NCI-H82 treated with DMSO at 0.1 percent for 48 hours (cell line): Measurements from ENCODE around the gene CCNK.

Source experiments
- DNase-seq: peaks from one replicate; lab custom pipeline; 2025; ENCODE audit not compliant: unreplicated experiment; lab: John Stamatoyannopoulos, UW

Gene CCNK

GRCh38 chr14:99505089-99505488 lies 23.9 kb downstream of the CCNK start:
- DNase-seq: no peak

GRCh38 chr14:99506276-99506675 lies 25.1 kb downstream of the CCNK start:
- no peak for DNase-seq

- no peak for DNase-seq
Observed at GRCh38 chr14:99507860-99508640, 26.8 kb downstream of the CCNK start.

GRCh38 chr14:99508896-99509629 lies 27.9 kb downstream of the CCNK start:
- DNase-seq: no peak

- DNase-seq: no peak
Observed at GRCh38 chr14:99509871-99510555, 28.8 kb downstream of the CCNK start.

- no peak for DNase-seq
Observed at GRCh38 chr14:99510556-99511139, 29.4 kb downstream of the CCNK start.

- no peak for DNase-seq
Observed at GRCh38 chr14:99511421-99512109, 30.4 kb downstream of the CCNK start.

GRCh38 chr14:99512110-99512449 lies 30.9 kb downstream of the CCNK start:
- no peak for DNase-seq

GRCh38 chr14:99512571-99513182 lies 31.5 kb downstream of the CCNK start:
- DNase-seq: no peak

- DNase-seq: no peak
Observed at GRCh38 chr14:99513183-99513694, 32.0 kb downstream of the CCNK start.

GRCh38 chr14:99513946-99514551 lies 32.8 kb downstream of the CCNK start:
- DNase-seq: no peak

GRCh38 chr14:99514552-99515300 lies 33.5 kb downstream of the CCNK start:
- no peak for DNase-seq

- no peak for DNase-seq
Observed at GRCh38 chr14:99515301-99516155, 34.3 kb downstream of the CCNK start.

GRCh38 chr14:99516156-99516870 lies 35.1 kb downstream of the CCNK start:
- no peak for DNase-seq

GRCh38 chr14:99516871-99517642 lies 35.8 kb downstream of the CCNK start:
- DNase-seq: no peak

- DNase-seq: no peak
Observed at GRCh38 chr14:99517643-99518381, 36.6 kb downstream of the CCNK start.
